HEK293 (cell line): Measurements from ENCODE around the gene RPRD1A.
"Not testable (repeated sequence)": the region's sequence is repeated elsewhere in the genome, so short reads cannot be mapped to it uniquely, and the experiment has no call there.

ENCODE experiments used
- CTCF ChIA-PET: fragments of 350-600 bp; formaldehyde crosslinking; extraction: SDS; loops from one replicate; lab custom pipeline; 2021; ENCODE audit warnings: antibody characterized with exemption; lab: Yijun Ruan, JAX
- POLR2A ChIA-PET: fragments of 300-600 bp; formaldehyde crosslinking; extraction: SDS; loops from one replicate; lab custom pipeline; 2020; ENCODE audit warnings: antibody characterized with exemption, inconsistent platforms; lab: Yijun Ruan, JAX
- H3K27ac ChIP-seq: fragments of 200-500 bp; sonication (Bioruptor generic); 2 replicates; pipeline ENCODE4 v1.5.1; 2014; ENCODE audit warnings: low read depth, low read length, control low read depth, inconsistent platforms; ENCODE audit errors: extremely low read depth
- H3K36me3 ChIP-seq, 2 experiments: fragments of 200-500 bp in 1 of 2; sonication (Bioruptor generic) in 1 of 2; 1 replicate in 1 of 2; 2 replicates in 1 of 2; pipeline ENCODE4 v1.5.1; 2014 to 2017; ENCODE audit warnings: inconsistent platforms in 2 of 2, low read length in 2 of 2; ENCODE audit not compliant: control insufficient read depth in 2 of 2, insufficient read depth in 1 of 2
- H3K4me1 ChIP-seq: fragments of 200-500 bp; sonication (Bioruptor generic); 2 replicates; pipeline ENCODE4 v1.5.1; 2014; ENCODE audit warnings: mild to moderate bottlenecking, low read length, inconsistent platforms; ENCODE audit not compliant: control insufficient read depth, insufficient read depth
- H3K4me3 ChIP-seq: 2 replicates; pipeline ENCODE4 v1.5.1; 2011; ENCODE audit warnings: low read depth, mild to moderate bottlenecking, control low read depth, low read length, moderate library complexity
- H3K9me3 ChIP-seq: fragments of 200-500 bp; sonication (Bioruptor generic); 2 replicates; pipeline ENCODE4 v1.5.1; 2014; ENCODE audit warnings: low read depth, low read length, inconsistent platforms; ENCODE audit not compliant: control insufficient read depth, insufficient read depth
- FEZF1 ChIP-seq: fragments of 450-650 bp; formaldehyde crosslinking; IDR thresholded peaks from 2 replicates; pipeline ENCODE4 v1.5.1; 2016; ENCODE audit warnings: missing biosample characterization, missing genetic modification characterization
- HIC1 ChIP-seq: fragments of 450-650 bp; formaldehyde crosslinking; IDR thresholded peaks from 2 replicates; pipeline ENCODE4 v1.5.1; 2016; ENCODE audit warnings: missing biosample characterization, missing genetic modification characterization
- KLF1 ChIP-seq: fragments of 450-650 bp; formaldehyde crosslinking; IDR thresholded peaks from 2 replicates; pipeline ENCODE4 v1.5.1; 2016; ENCODE audit warnings: missing biosample characterization, missing genetic modification characterization
- REPIN1 ChIP-seq: fragments of 450-650 bp; formaldehyde crosslinking; IDR thresholded peaks from 2 replicates; pipeline ENCODE4 v1.5.1; 2017; ENCODE audit warnings: missing biosample characterization, missing genetic modification characterization, low read depth
- REST ChIP-seq: fragments of 450-650 bp; formaldehyde crosslinking; IDR thresholded peaks from 2 replicates; pipeline ENCODE4 v1.5.1; 2016; ENCODE audit warnings: missing biosample characterization, missing genetic modification characterization
- ZNF19 ChIP-seq: fragments of 450-650 bp; formaldehyde crosslinking; IDR thresholded peaks from 2 replicates; pipeline ENCODE4; 2016; ENCODE audit warnings: missing biosample characterization, missing genetic modification characterization, low read depth
- ZNF280C ChIP-seq: fragments of 450-650 bp; formaldehyde crosslinking; IDR thresholded peaks from 2 replicates; pipeline ENCODE4 v1.5.1; 2016; ENCODE audit warnings: missing biosample characterization, missing genetic modification characterization
- ZNF37A ChIP-seq: fragments of 450-650 bp; IDR thresholded peaks from 2 replicates; pipeline ENCODE4 v1.5.1; 2018; ENCODE audit warnings: missing biosample characterization, missing genetic modification characterization
- ZNF473 ChIP-seq: fragments of 450-650 bp; formaldehyde crosslinking; IDR thresholded peaks from 2 replicates; pipeline ENCODE4 v1.5.1; 2017; ENCODE audit warnings: missing biosample characterization, missing genetic modification characterization
- ZNF513 ChIP-seq: fragments of 450-650 bp; IDR thresholded peaks from 2 replicates; pipeline ENCODE4 v1.5.1; 2018; ENCODE audit warnings: missing biosample characterization, missing genetic modification characterization
- ZNF521 ChIP-seq: fragments of 450-650 bp; formaldehyde crosslinking; IDR thresholded peaks from 2 replicates; pipeline ENCODE4 v1.5.1; 2017; ENCODE audit warnings: missing biosample characterization, mild to moderate bottlenecking, missing genetic modification characterization
- ZNF558 ChIP-seq: fragments of 450-650 bp; formaldehyde crosslinking; IDR thresholded peaks from 2 replicates; pipeline ENCODE4 v1.5.1; 2016; ENCODE audit warnings: missing biosample characterization, missing genetic modification characterization
- ZNF580 ChIP-seq: fragments of 450-650 bp; formaldehyde crosslinking; IDR thresholded peaks from 2 replicates; pipeline ENCODE4 v1.5.1; 2016; ENCODE audit warnings: missing biosample characterization, missing genetic modification characterization
- ZNF624 ChIP-seq: fragments of 450-650 bp; formaldehyde crosslinking; IDR thresholded peaks from 2 replicates; pipeline ENCODE4 v1.5.1; 2017; ENCODE audit warnings: missing biosample characterization, missing genetic modification characterization
- ZNF654 ChIP-seq: fragments of 450-650 bp; formaldehyde crosslinking; IDR thresholded peaks from 2 replicates; pipeline ENCODE4 v1.5.1; 2016; ENCODE audit warnings: low read depth, missing biosample characterization, missing genetic modification characterization
- ZNF791 ChIP-seq: fragments of 450-650 bp; formaldehyde crosslinking; IDR thresholded peaks from 2 replicates; pipeline ENCODE4 v1.5.1; 2016; ENCODE audit warnings: missing biosample characterization, missing genetic modification characterization
- ZNF792 ChIP-seq: fragments of 450-650 bp; formaldehyde crosslinking; IDR thresholded peaks from 2 replicates; pipeline ENCODE4 v1.5.1; 2016; ENCODE audit warnings: missing biosample characterization, missing genetic modification characterization
- ZSCAN23 ChIP-seq: fragments of 450-650 bp; formaldehyde crosslinking; IDR thresholded peaks from 2 replicates; pipeline ENCODE4 v1.5.1; 2016; ENCODE audit warnings: missing biosample characterization, missing genetic modification characterization
- ZSCAN30 ChIP-seq: fragments of 450-650 bp; IDR thresholded peaks from 2 replicates; pipeline ENCODE4 v1.5.1; 2018; ENCODE audit warnings: missing biosample characterization, mild to moderate bottlenecking, missing genetic modification characterization, moderate library complexity

The RPRD1A gene

GRCh38 chr18:36028859-36029258 lies 38.5 kb downstream of the RPRD1A start (continued):
- TF ChIP-seq ZNF792 (tag by site-specific recombination): no peak
- no peak for TF ChIP-seq ZNF624 (tag by site-specific recombination)
- no peak for TF ChIP-seq ZNF558 (tag by site-specific recombination)
- no peak for TF ChIP-seq ZNF580 (tag by site-specific recombination)

- no peaks in the 10 kb centered on the region for H3K4me1 ChIP-seq
- H3K36me3 ChIP-seq: peaks cover under 1 to 59% of the 10 kb centered on the region in 2 experiments; a peak in 2 of 3 replicates
- H3K4me3 ChIP-seq: no peak overlapping the region
- H3K9me3 ChIP-seq: no peaks in the 10 kb centered on the region
- ChIA-PET POLR2A (interaction anchor here (0.6 kb wide), 1 partner anchor 752 kb away, joined by 3 read pairs; no protein-coding TSS in a partner anchor), CTCF (interaction anchor here (0.7 kb wide), 1 partner anchor 256 kb away, joined by 3 read pairs; no protein-coding TSS in a partner anchor)
- TF ChIP-seq ZNF280C (tag by site-specific recombination): no peak
- TF ChIP-seq KLF1: no peak
- no peak for TF ChIP-seq ZNF654 (tag by site-specific recombination)
- no peak for TF ChIP-seq ZNF791
- no peak for TF ChIP-seq HIC1 (tag by site-specific recombination)
- no peak for TF ChIP-seq ZNF513 (tag by site-specific recombination)
- no peak for TF ChIP-seq ZSCAN30 (tag by site-specific recombination)
- H3K27ac ChIP-seq: no peak overlapping the region
These were observed 42.3 kb downstream of the RPRD1A start for GRCh38 chr18:36025025-36025424.

GRCh38 chr18:36024241-36024640 lies 43.1 kb downstream of the RPRD1A start:
- POLR2A ChIA-PET, H3K4me1 ChIP-seq, H3K9me3 ChIP-seq, H3K27ac ChIP-seq, H3K4me3 ChIP-seq: not testable (repeated sequence)
- CTCF ChIA-PET: interaction anchor here (0.7 kb wide), 1 partner anchor 257 kb away, joined by 3 read pairs; no protein-coding TSS in a partner anchor
- peaks cover 0 to 61% of the 10 kb centered on the region in 2 experiments; a peak in 1 of 3 replicates for H3K36me3 ChIP-seq

GRCh38 chr18:36023336-36023735 lies 44.0 kb downstream of the RPRD1A start:
- ChIA-PET CTCF (interaction anchor here (0.6 kb wide), 1 partner anchor 21 kb away, joined by 3 read pairs; no protein-coding TSS in a partner anchor), POLR2A (interaction anchor here (0.9 kb wide), 1 partner anchor 44 kb away, joined by 3 read pairs; the partner anchor contains the start of gene RPRD1A)
- no peak overlapping the region for H3K4me3 ChIP-seq
- H3K9me3 ChIP-seq: no peaks in the 10 kb centered on the region
- H3K4me1 ChIP-seq: no peaks in the 10 kb centered on the region
- H3K36me3 ChIP-seq: peaks cover 0 to 52% of the 10 kb centered on the region in 2 experiments; a peak in 1 of 3 replicates
- H3K27ac ChIP-seq: no peak overlapping the region
- no peak for TF ChIP-seq ZNF37A (tag by site-specific recombination)
- TF ChIP-seq REST (tag by site-specific recombination): no peak
- no peak for TF ChIP-seq FEZF1 (tag by site-specific recombination)
- TF ChIP-seq ZNF521 (tag by site-specific recombination): no peak
- no peak for TF ChIP-seq ZNF19 (tag by site-specific recombination)
- no peak for TF ChIP-seq KLF1
- no peak for TF ChIP-seq ZSCAN23 (tag by site-specific recombination)
- TF ChIP-seq REPIN1: no peak
- TF ChIP-seq ZNF473 (tag by site-specific recombination): no peak
